GM23338 (cell line): ENCODE data around the gene ASB2. TPM values are rescaled to one million over a fixed set of nuclear protein-coding genes. Genes with fewer than 3 reads are reported as not detected.

Experiments used
- ATAC-seq: fragments of 200-7000 bp; cut with Tn5 transposase; 3 replicates; pipeline ENCODE4 v1.9.1; 2020
- DNase-seq: peaks from one replicate; pipeline ENCODE4 v3.0.0-alpha.2; 2015; ENCODE audit warnings: low spot score
- H2AFZ ChIP-seq: fragments of 200-600 bp; sonication (generic); 2 replicates; pipeline ENCODE4 v1.8.0; 2016; ENCODE audit warnings: antibody characterized with exemption, mild to moderate bottlenecking, moderate library complexity
- H3F3A ChIP-seq: fragments of 200-600 bp; sonication (generic); replicated peaks from 2 replicates; pipeline ENCODE4 v1.8.0; 2017; ENCODE audit warnings: antibody characterized with exemption, mixed run types, low read depth
- H3K27ac ChIP-seq: fragments of 200-600 bp; sonication (generic); 2 replicates; pipeline ENCODE4 v1.6.1; 2016; ENCODE audit warnings: low read depth
- H3K27me3 ChIP-seq: fragments of 200-600 bp; sonication (generic); 2 replicates; pipeline ENCODE4 v1.8.0; 2016; ENCODE audit warnings: mild to moderate bottlenecking, mixed run types, moderate library complexity; ENCODE audit not compliant: insufficient read depth
- H3K36me3 ChIP-seq: fragments of 200-600 bp; sonication (generic); 2 replicates; pipeline ENCODE4 v1.8.0; 2016; ENCODE audit warnings: mild to moderate bottlenecking; ENCODE audit not compliant: insufficient read depth
- H3K4me1 ChIP-seq: fragments of 200-600 bp; sonication (generic); 2 replicates; pipeline ENCODE4 v1.8.0; 2016; ENCODE audit warnings: mild to moderate bottlenecking, moderate library complexity; ENCODE audit not compliant: insufficient read depth
- H3K4me2 ChIP-seq: fragments of 200-600 bp; sonication (generic); 2 replicates; pipeline ENCODE4 v1.7.1; 2017; ENCODE audit warnings: mixed run types
- H3K4me3 ChIP-seq: fragments of 200-600 bp; sonication (generic); 2 replicates; pipeline ENCODE4 v1.6.1; 2016; ENCODE audit warnings: mixed run types
- H3K79me2 ChIP-seq: fragments of 200-600 bp; sonication (generic); replicated peaks from 2 replicates; pipeline ENCODE4 v1.8.0; 2017; ENCODE audit warnings: mild to moderate bottlenecking; ENCODE audit not compliant: insufficient read depth
- H3K9me2 ChIP-seq: fragments of 200-600 bp; sonication (generic); 2 replicates; pipeline ENCODE4 v1.8.0; 2017; ENCODE audit not compliant: insufficient read depth
- H4K20me1 ChIP-seq: fragments of 200-600 bp; sonication (generic); replicated peaks from 2 replicates; pipeline ENCODE4 v1.8.0; 2017; ENCODE audit warnings: mild to moderate bottlenecking; ENCODE audit not compliant: insufficient read depth
- H3K27ac Mint-ChIP-seq: 2 replicates; pipeline ENCODE4 v1.8.0; 2020; ENCODE audit warnings: inconsistent platforms, mild to moderate bottlenecking, moderate library complexity, mixed read lengths
- H3K27me3 Mint-ChIP-seq: 3 replicates; pipeline ENCODE4 v1.8.0; 2022; ENCODE audit warnings: low read depth, mild to moderate bottlenecking, moderate library complexity, mixed read lengths, inconsistent platforms; ENCODE audit not compliant: insufficient read depth, poor library complexity
- H3K36me3 Mint-ChIP-seq: 3 replicates; pipeline ENCODE4 v1.8.0; 2021; ENCODE audit warnings: low read depth, mild to moderate bottlenecking, inconsistent platforms, moderate library complexity, mixed read lengths
- H3K4me1 Mint-ChIP-seq: 3 replicates; pipeline ENCODE4 v1.8.0; 2020; ENCODE audit warnings: mild to moderate bottlenecking, inconsistent platforms, mixed read lengths
- H3K4me3 Mint-ChIP-seq: 3 replicates; pipeline ENCODE4 v1.8.0; 2021; ENCODE audit warnings: moderate library complexity, mild to moderate bottlenecking, inconsistent platforms, mixed read lengths
- H3K9me3 Mint-ChIP-seq: 3 replicates; pipeline ENCODE4 v1.8.0; 2020; ENCODE audit warnings: moderate library complexity, mild to moderate bottlenecking, inconsistent platforms, mixed read lengths
- CREB1 ChIP-seq: fragments of 250-450 bp; sonication (Bioruptor Pico); IDR thresholded peaks from 2 replicates; pipeline ENCODE4 v1.5.0; 2020; ENCODE audit warnings: low read depth, mild to moderate bottlenecking, moderate library complexity
- CTCF ChIP-seq, 2 experiments: fragments of 200-600 bp in 1 of 2; sonication (generic) in 1 of 2; conservative IDR thresholded peaks; 2 replicates each; pipeline versions ENCODE4 v1.5.1 to v1.6.1; 2016 to 2017; ENCODE audit warnings: antibody characterized with exemption in 2 of 2, low read depth in 2 of 2, mild to moderate bottlenecking in 2 of 2, moderate library complexity in 1 of 2
- EZH2 ChIP-seq: fragments of 200-600 bp; sonication (generic); IDR thresholded peaks from one replicate; pipeline ENCODE4 v1.8.0; 2017; ENCODE audit warnings: antibody characterized with exemption, mild to moderate bottlenecking, low read depth; ENCODE audit not compliant: unreplicated experiment
- EZH2phosphoT487 ChIP-seq: fragments of 200-600 bp; sonication (generic); IDR thresholded peaks from one replicate; pipeline ENCODE4 v1.8.1; 2018; ENCODE audit warnings: antibody characterized with exemption; ENCODE audit not compliant: unreplicated experiment
- JUNB ChIP-seq: IDR thresholded peaks from one replicate; pipeline ENCODE4 v1.6.1; 2016; ENCODE audit warnings: antibody characterized with exemption; ENCODE audit not compliant: unreplicated experiment
- NANOG ChIP-seq: IDR thresholded peaks from 2 replicates; pipeline ENCODE4 v1.6.1; 2016; ENCODE audit warnings: antibody characterized with exemption, borderline replicate concordance
- POLR2AphosphoS5 ChIP-seq: IDR thresholded peaks from 2 replicates; pipeline ENCODE4 v1.6.1; 2016; ENCODE audit warnings: antibody characterized with exemption, low read depth
- STAT1 ChIP-seq: IDR thresholded peaks from one replicate; pipeline ENCODE4 v1.6.1; 2016; ENCODE audit warnings: antibody characterized with exemption; ENCODE audit not compliant: unreplicated experiment
- ZNF114 ChIP-seq: fragments of 250-450 bp; sonication (Bioruptor Pico); IDR thresholded peaks from 2 replicates; pipeline ENCODE4 v1.5.0; 2020; ENCODE audit warnings: mild to moderate bottlenecking, moderate library complexity
- ZNF331 ChIP-seq: fragments of 250-450 bp; sonication (Bioruptor Pico); IDR thresholded peaks from 2 replicates; pipeline ENCODE4 v1.5.0; 2020; ENCODE audit warnings: low read depth, mild to moderate bottlenecking, moderate library complexity
- ZNF462 ChIP-seq: fragments of 250-450 bp; sonication (Bioruptor Pico); IDR thresholded peaks from 2 replicates; pipeline ENCODE4 v1.5.0; 2020; ENCODE audit warnings: mild to moderate bottlenecking, moderate library complexity
- polyA plus RNA-seq: library from polyadenylated mRNA; unstranded; fragments of >200 nt; fragmentation: Nextera tagmentation; extraction: Ambion mirVana; gene quantifications from 2 replicates; pipeline ENCODE4 v1.2.1, GENCODE V29; 2016
- total RNA-seq: library from RNA; depleted of rRNA; stranded (reverse); fragments of >200 nt; shearing (Covaris generic); gene quantifications from 2 replicates; pipeline ENCODE4 v1.2.3, GENCODE V29; 2014
- TF ChIP-seq, protein P1 (sequence below): IDR thresholded peaks from one replicate; pipeline ENCODE4 v1.6.1; 2018; ENCODE audit warnings: antibody characterized with exemption; ENCODE audit not compliant: unreplicated experiment
- TF ChIP-seq, protein P2 (sequence below): IDR thresholded peaks from 2 replicates; pipeline ENCODE4 v1.6.1; 2016; ENCODE audit warnings: antibody characterized with exemption

Gene ASB2
- total and polyA plus RNA-seq, 2 experiments from 2014 or later, result 1.2 to 1.7 TPM

GRCh38 chr14:93978735-93979134 lies 2.4 kb upstream of the ASB2 start:
- no peaks in the 10 kb centered on the region for H4K20me1 ChIP-seq
- H3K4me3 ChIP-seq, result no peak overlapping the region
- H2AFZ ChIP-seq, result no peak overlapping the region
- H3K4me1 Mint-ChIP-seq, result peaks cover 12% of the 10 kb centered on the region
- H3K4me2 ChIP-seq, result no peak overlapping the region
- H3K4me1 ChIP-seq, result no peaks in the 10 kb centered on the region; the same call in 1 of the 2 replicates
- no peaks in the 10 kb centered on the region for H3K27me3 ChIP-seq
- no peaks in the 10 kb centered on the region for H3F3A ChIP-seq
- no peak overlapping the region for H3K27ac ChIP-seq
- H3K36me3 ChIP-seq, result no peaks in the 10 kb centered on the region
- H3K9me3 Mint-ChIP-seq, result no peaks in the 10 kb centered on the region
- DNase-seq (no peak), ATAC-seq (no peak)
- no peak overlapping the region for H3K27ac Mint-ChIP-seq
- H3K79me2 ChIP-seq, result no peaks in the 10 kb centered on the region
- TF ChIP-seq CREB1 (CRISPR knock-in tag) (no peak), NANOG (no peak), JUNB (no peak), EZH2 (no peak), POLR2AphosphoS5 (no peak), CTCF (conservative IDR thresholded peaks at IDR 0.05; ENCODE audit: low read depth in 2 of 2) (no peak), ZNF331 (no peak), ZNF462 (CRISPR knock-in tag) (no peak), EZH2phosphoT487 (no peak), ZNF114 (CRISPR knock-in tag) (no peak), STAT1 (no peak)
- TF ChIP-seq, protein P1, sequence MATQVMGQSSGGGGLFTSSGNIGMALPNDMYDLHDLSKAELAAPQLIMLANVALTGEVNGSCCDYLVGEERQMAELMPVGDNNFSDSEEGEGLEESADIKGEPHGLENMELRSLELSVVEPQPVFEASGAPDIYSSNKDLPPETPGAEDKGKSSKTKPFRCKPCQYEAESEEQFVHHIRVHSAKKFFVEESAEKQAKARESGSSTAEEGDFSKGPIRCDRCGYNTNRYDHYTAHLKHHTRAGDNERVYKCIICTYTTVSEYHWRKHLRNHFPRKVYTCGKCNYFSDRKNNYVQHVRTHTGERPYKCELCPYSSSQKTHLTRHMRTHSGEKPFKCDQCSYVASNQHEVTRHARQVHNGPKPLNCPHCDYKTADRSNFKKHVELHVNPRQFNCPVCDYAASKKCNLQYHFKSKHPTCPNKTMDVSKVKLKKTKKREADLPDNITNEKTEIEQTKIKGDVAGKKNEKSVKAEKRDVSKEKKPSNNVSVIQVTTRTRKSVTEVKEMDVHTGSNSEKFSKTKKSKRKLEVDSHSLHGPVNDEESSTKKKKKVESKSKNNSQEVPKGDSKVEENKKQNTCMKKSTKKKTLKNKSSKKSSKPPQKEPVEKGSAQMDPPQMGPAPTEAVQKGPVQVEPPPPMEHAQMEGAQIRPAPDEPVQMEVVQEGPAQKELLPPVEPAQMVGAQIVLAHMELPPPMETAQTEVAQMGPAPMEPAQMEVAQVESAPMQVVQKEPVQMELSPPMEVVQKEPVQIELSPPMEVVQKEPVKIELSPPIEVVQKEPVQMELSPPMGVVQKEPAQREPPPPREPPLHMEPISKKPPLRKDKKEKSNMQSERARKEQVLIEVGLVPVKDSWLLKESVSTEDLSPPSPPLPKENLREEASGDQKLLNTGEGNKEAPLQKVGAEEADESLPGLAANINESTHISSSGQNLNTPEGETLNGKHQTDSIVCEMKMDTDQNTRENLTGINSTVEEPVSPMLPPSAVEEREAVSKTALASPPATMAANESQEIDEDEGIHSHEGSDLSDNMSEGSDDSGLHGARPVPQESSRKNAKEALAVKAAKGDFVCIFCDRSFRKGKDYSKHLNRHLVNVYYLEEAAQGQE, result no peak
- TF ChIP-seq, protein P2, sequence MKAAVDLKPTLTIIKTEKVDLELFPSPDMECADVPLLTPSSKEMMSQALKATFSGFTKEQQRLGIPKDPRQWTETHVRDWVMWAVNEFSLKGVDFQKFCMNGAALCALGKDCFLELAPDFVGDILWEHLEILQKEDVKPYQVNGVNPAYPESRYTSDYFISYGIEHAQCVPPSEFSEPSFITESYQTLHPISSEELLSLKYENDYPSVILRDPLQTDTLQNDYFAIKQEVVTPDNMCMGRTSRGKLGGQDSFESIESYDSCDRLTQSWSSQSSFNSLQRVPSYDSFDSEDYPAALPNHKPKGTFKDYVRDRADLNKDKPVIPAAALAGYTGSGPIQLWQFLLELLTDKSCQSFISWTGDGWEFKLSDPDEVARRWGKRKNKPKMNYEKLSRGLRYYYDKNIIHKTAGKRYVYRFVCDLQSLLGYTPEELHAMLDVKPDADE, result no peak
- peaks cover 12% of the 10 kb centered on the region for H3K27me3 Mint-ChIP-seq
- H3K4me3 Mint-ChIP-seq, result no peak overlapping the region
- no peaks in the 10 kb centered on the region for H3K36me3 Mint-ChIP-seq
- no peaks in the 10 kb centered on the region for H3K9me2 ChIP-seq
